Body of pancreas (tissue), 4 donors: ENCODE results near the gene SHC1. TPM values are rescaled to one million over a fixed set of nuclear protein-coding genes. Genes with fewer than 3 reads are reported as not detected.

Source experiments
- ATAC-seq: fragments of 150-250 bp; one replicate; pipeline ENCODE4 v1.9.1; 2016
- DNase-seq, 4 donors: peaks; one replicate each; pipeline ENCODE4 v3.0.0-alpha.2; 2019
- H3K27ac ChIP-seq, 4 donors: fragments of 200-600 bp; sonication (generic); 1 replicate in 3 of 4; 2 replicates in 1 of 4; pipeline versions ENCODE4 v1.5.1 to v1.6.1; 2016 to 2019; ENCODE audit warnings: mild to moderate bottlenecking in 1 of 4, mixed read lengths in 1 of 4, moderate library complexity in 1 of 4
- H3K27me3 ChIP-seq, 2 donors: fragments of 200-600 bp; sonication (generic); one replicate each; pipeline ENCODE4 v1.6.0; 2016; ENCODE audit warnings: mild to moderate bottlenecking in 1 of 2
- H3K36me3 ChIP-seq, 2 donors: fragments of 200-600 bp; sonication (generic); replicated peaks in 1 of 2; 2 replicates each; pipeline ENCODE4 v1.5.1; 2016; ENCODE audit warnings: low read depth in 2 of 2; ENCODE audit not compliant: insufficient read depth in 1 of 2
- H3K4me1 ChIP-seq: fragments of 200-600 bp; sonication (generic); one replicate; pipeline ENCODE4 v1.6.0; 2016
- H3K4me3 ChIP-seq, 2 donors: fragments of 200-600 bp; sonication (generic); 1 replicate in 1 of 2; 2 replicates in 1 of 2; pipeline ENCODE4 v1.5.1; 2016 to 2019
- H3K9me3 ChIP-seq, 3 donors: fragments of 200-600 bp; sonication (generic); 1 replicate in 2 of 3; 2 replicates in 1 of 3; pipeline ENCODE4 v1.5.1; 2016
- POLR2A ChIP-seq, 3 donors: fragments of 450-650 bp; IDR thresholded peaks; one replicate each; pipeline ENCODE4 v1.6.1; 2016; ENCODE audit warnings: antibody characterized with exemption in 3 of 3, mild to moderate bottlenecking in 2 of 3
- WGBS, 2 donors: methylation state at CpG; one replicate each; pipeline ENCODE4 v1.1.5; 2017; 5-methylcytosine and 5-hydroxymethylcytosine counted together
- intact Hi-C: fragments of 100-400 bp; cut with DNase I; formaldehyde crosslinking; loops from one replicate; pipeline ENCODE4 v1.15.1; 2023
- total RNA-seq, 2 donors: library from RNA; depleted of rRNA; stranded (reverse); fragments of >200 nt; gene quantifications; one replicate each; pipeline ENCODE4 v1.1.0, GENCODE V29; 2016
- TF ChIP-seq, protein P1 (sequence below), 7 experiments: fragments of 450-650 bp in 4 of 7; fragments of 200-600 bp in 3 of 7; sonication (generic) in 3 of 7; IDR thresholded peaks; one replicate each; pipeline ENCODE4 v1.5.1; 2016 to 2019; ENCODE audit warnings: antibody characterized with exemption in 7 of 7

The SHC1 gene
- total RNA-seq, 2 donors from 2014 or later: 38.1 to 45.5 TPM

DNA sequence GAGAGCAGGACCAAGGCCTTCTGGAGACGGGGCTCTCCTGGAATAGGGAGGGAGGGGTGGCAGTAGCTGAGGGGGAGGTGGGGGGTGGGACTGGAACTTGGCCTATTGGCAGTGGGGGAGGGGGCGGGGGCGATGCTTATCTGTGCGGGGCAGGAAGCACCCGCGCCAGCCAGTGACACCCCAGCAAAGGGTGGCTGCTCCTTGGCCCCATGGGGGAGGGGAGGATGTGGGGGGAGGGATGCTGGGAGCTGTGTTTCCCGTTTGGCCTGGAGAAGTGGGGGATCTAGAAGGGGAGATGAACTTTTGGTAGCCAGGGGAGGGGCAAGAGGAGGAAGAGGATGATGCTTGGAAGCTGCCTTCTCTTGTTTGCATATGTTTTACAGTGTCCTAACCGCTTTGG lies 43.1 kb upstream of the SHC1 start:
- WGBS, 2 donors: 26 to 49% methylated on average over 7 of the region's 8 CpGs
- DNase-seq: no peak
- intact Hi-C loops: loop anchor here (5.0 kb wide), 1 partner anchor 51 kb away; the partner anchor contains the start of gene PYGO2

DNA sequence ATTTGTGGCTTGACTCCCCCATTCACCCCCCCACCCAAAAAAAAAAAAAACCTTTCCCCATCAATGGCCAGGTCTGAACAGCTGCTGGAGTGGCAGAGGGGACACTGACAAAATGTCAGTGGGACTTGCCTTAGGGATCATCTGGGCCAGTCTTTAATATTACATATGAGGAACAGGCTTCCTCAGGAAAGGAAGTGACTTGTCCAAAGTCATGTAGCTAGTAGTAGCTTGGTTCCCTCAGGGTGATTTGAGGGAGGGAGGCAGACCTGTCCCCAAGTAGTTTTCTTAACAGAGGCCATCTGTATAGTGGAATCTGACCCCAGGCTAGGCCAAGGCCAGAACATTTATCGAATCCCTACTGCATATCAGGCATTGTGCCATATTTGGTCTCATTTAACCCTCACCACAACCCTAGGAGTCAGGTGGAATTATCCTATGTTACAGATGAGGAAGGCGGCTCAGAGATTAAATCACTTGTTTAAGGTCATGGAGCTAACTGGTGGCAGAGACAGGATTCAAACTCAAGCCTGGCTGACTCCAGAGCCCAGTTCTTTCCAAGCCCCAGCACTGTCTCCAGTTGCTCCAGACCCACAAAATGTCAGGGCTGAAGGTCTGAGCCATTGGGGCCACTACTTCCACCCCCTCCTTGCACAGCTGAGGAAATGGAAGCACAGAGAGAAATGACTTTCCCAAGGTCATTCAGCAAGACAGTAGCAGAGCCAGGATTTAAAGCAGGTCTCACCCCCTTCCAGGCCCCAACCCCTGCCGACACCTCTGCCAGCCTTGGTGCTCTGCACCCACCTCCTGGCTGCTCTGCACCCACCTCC lies 42.4 kb upstream of the SHC1 start:
- intact Hi-C loops: loop anchor here (5.0 kb wide), 1 partner anchor 51 kb away; the partner anchor contains the start of gene PYGO2
- TF ChIP-seq, protein P1, sequence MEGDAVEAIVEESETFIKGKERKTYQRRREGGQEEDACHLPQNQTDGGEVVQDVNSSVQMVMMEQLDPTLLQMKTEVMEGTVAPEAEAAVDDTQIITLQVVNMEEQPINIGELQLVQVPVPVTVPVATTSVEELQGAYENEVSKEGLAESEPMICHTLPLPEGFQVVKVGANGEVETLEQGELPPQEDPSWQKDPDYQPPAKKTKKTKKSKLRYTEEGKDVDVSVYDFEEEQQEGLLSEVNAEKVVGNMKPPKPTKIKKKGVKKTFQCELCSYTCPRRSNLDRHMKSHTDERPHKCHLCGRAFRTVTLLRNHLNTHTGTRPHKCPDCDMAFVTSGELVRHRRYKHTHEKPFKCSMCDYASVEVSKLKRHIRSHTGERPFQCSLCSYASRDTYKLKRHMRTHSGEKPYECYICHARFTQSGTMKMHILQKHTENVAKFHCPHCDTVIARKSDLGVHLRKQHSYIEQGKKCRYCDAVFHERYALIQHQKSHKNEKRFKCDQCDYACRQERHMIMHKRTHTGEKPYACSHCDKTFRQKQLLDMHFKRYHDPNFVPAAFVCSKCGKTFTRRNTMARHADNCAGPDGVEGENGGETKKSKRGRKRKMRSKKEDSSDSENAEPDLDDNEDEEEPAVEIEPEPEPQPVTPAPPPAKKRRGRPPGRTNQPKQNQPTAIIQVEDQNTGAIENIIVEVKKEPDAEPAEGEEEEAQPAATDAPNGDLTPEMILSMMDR (IDR thresholded peaks at IDR 0.05): no peak
- no peak for TF ChIP-seq POLR2A (IDR thresholded peaks at IDR 0.05)
- Histone ChIP-seq H3K27ac (peak overlapping the region; percentile 5 to 61 (median 42)), H3K9me3 (no peaks in the 10 kb centered on the region), H3K36me3 (peaks cover 0 to 7% of the 10 kb centered on the region in 2 donors), H3K27me3 (no peaks in the 10 kb centered on the region), H3K4me3 (no peak overlapping the region), H3K4me1 (peaks cover 78% of the 10 kb centered on the region)
- 34 to 41% methylated on average over 2 to 3 of the region's 3 CpGs for WGBS, 2 donors
- ATAC-seq (no peak), DNase-seq (no peak)

More for the DNA sequence above, 43.1 kb upstream of the SHC1 start:
- H3K27ac ChIP-seq: peak overlapping the region in 1 of 4 donors; percentile 45
- peaks cover 0 to 7% of the 10 kb centered on the region in 2 donors for H3K36me3 ChIP-seq
- no peaks in the 10 kb centered on the region for H3K9me3 ChIP-seq
- H3K27me3 ChIP-seq: no peaks in the 10 kb centered on the region
- H3K4me3 ChIP-seq: no peak overlapping the region
- H3K4me1 ChIP-seq: peaks cover 75% of the 10 kb centered on the region
- ATAC-seq: no peak
- TF ChIP-seq POLR2A (IDR thresholded peaks at IDR 0.05): no peak
- TF ChIP-seq, protein P1 (IDR thresholded peaks at IDR 0.05): no peak

DNA sequence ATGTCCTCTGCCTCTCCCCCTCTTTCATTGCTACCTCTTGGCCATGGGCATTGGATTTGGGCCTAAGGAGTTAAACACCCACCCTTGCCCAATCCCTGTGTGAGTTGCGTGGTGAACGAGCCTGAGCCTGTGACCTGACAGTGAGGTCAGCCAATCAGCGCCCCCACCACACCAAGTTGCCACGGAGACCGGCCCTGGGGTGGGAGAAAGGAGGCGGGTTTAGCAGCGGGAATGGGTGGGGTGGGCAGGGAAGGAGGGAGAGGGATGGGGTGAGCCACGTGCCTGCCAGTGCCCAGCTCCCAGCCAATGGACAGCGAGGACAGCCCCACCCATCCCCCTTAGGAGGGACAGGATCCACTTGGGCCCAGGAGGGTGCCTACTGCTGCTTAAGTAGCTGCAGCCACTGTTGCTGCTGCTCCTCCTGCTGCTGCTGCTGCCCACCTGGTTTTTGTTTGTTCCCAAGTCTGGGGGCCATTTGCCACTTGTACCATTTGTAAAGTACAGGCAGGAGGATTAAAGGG lies 41.5 kb upstream of the SHC1 start:
- peak overlapping the region; percentile 27 to 61 (median 42) for H3K27ac ChIP-seq
- no peaks in the 10 kb centered on the region for H3K27me3 ChIP-seq
- TF ChIP-seq POLR2A (IDR thresholded peaks at IDR 0.05): no peak
- TF ChIP-seq, protein P1 (IDR thresholded peaks at IDR 0.05): no peak
- H3K9me3 ChIP-seq: no peaks in the 10 kb centered on the region
- H3K4me1 ChIP-seq: peaks cover 78% of the 10 kb centered on the region
- H3K36me3 ChIP-seq: peaks cover 0 to 7% of the 10 kb centered on the region in 2 donors
- H3K4me3 ChIP-seq: no peak overlapping the region
- DNase-seq: peak; percentile 50 to 74 (median 61)
- WGBS, 2 donors: 34 to 38% methylated on average over 6 to 9 of the region's 9 CpGs
- intact Hi-C loops: loop anchor here (5.0 kb wide), 1 partner anchor 50 kb away; the partner anchor contains the start of gene PYGO2
- ATAC-seq: peak; percentile 31

DNA sequence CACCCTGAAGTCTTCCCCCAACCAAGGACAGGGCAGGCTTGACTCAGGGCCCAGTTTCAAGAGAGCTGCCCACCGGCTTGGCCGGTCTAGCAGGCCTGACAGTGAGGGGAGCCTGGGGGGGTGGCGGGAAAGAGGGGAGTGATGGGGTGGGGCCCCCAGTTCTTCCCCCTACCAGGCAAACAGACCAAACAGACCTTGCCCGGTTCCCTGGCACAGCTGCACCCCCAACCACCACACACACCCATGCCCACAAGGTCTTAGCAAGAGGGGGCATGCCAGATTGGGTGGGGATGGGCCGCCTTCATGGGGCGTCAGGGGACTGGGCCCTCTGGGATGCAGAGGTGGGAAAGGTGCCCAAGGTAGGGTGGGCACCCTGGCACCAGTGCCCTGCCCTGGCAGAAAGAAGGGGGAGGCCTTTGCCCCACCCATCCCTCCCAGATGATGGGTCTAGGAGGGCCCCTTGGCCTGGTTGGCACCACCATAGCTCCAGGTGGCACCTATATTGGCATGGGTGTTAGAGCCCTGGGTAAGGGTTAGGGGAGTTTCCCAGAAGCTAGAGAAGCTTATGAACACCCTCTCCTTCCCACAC lies 41.0 kb upstream of the SHC1 start:
- no peak for DNase-seq
- H3K27me3 ChIP-seq: no peaks in the 10 kb centered on the region
- TF ChIP-seq POLR2A (IDR thresholded peaks at IDR 0.05): no peak
- TF ChIP-seq, protein P1 (IDR thresholded peaks at IDR 0.05): no peak
- peaks cover 0 to 7% of the 10 kb centered on the region in 2 donors for H3K36me3 ChIP-seq
- no peak overlapping the region for H3K4me3 ChIP-seq
- H3K4me1 ChIP-seq: peaks cover 78% of the 10 kb centered on the region
- intact Hi-C loops: loop anchor here (5.0 kb wide), 1 partner anchor 49 kb away; the partner anchor contains the start of gene PYGO2
- no peak for ATAC-seq
- 68 to 100% methylated on average over 2 to 6 of the region's 6 CpGs for WGBS, 2 donors
- no peaks in the 10 kb centered on the region for H3K9me3 ChIP-seq
- H3K27ac ChIP-seq: peak overlapping the region; percentile 27 to 61 (median 42)
